Keratinocyte (primary cell): ENCODE measurements around the gene ANO7. TPM values are rescaled to one million over a fixed set of nuclear protein-coding genes. Genes with fewer than 3 reads are reported as not detected.

ENCODE experiments used
- DNase-seq: peaks from one replicate; pipeline ENCODE4 v3.0.0-alpha.2; 2011; ENCODE audit warnings: low read depth, missing footprints, low spot score
- FAIRE-seq: peaks from 2 replicates; lab custom pipeline; 2011; peaks lifted over from hg19 to GRCh38; lab: Jason Lieb, UNC
- H2AFZ ChIP-seq: 2 replicates; pipeline ENCODE4 v1.6.0; 2012; ENCODE audit warnings: low read length, control low read depth, inconsistent platforms; ENCODE audit not compliant: control insufficient read depth
- H3K27ac ChIP-seq: 2 replicates; pipeline ENCODE4 v1.5.1; 2011; ENCODE audit warnings: low read length; ENCODE audit not compliant: control insufficient read depth, insufficient read depth
- H3K27me3 ChIP-seq: 3 replicates; pipeline ENCODE4 v1.6.0; 2011; ENCODE audit warnings: low read length; ENCODE audit not compliant: control insufficient read depth, insufficient read depth; ENCODE audit errors: extremely low read depth
- H3K36me3 ChIP-seq, 2 experiments: 2 replicates in 1 of 2; 3 replicates in 1 of 2; pipeline ENCODE4 v1.5.1; 2011; ENCODE audit warnings: low read length in 2 of 2, mild to moderate bottlenecking in 1 of 2; ENCODE audit not compliant: control insufficient read depth in 2 of 2, insufficient read depth in 2 of 2; ENCODE audit errors: extremely low read depth in 1 of 2
- H3K4me1 ChIP-seq: 3 replicates; pipeline ENCODE4 v1.5.1; 2011; ENCODE audit warnings: low read length; ENCODE audit not compliant: control insufficient read depth, insufficient read depth; ENCODE audit errors: extremely low read depth
- H3K4me2 ChIP-seq: 3 replicates; pipeline ENCODE4 v1.6.0; 2011; ENCODE audit warnings: low read depth, low read length; ENCODE audit not compliant: control insufficient read depth, insufficient read depth; ENCODE audit errors: extremely low read depth
- H3K4me3 ChIP-seq, 3 experiments: fragments of 200-600 bp in 1 of 3; sonication (generic) in 1 of 3; 2 replicates in 2 of 3; 3 replicates in 1 of 3; pipeline ENCODE4 v1.5.1; 2011 to 2016; ENCODE audit warnings: low read length in 3 of 3, mild to moderate bottlenecking in 3 of 3, control low read depth in 2 of 3, inconsistent platforms in 1 of 3, low read depth in 1 of 3, mixed read lengths in 1 of 3, mixed run types in 1 of 3, moderate library complexity in 1 of 3; ENCODE audit not compliant: control insufficient read depth in 2 of 3, insufficient read depth in 2 of 3; ENCODE audit errors: extremely low read depth in 1 of 3
- H3K79me2 ChIP-seq: 2 replicates; pipeline ENCODE4 v1.6.0; 2012; ENCODE audit warnings: low read length; ENCODE audit not compliant: control insufficient read depth, insufficient read depth
- H3K9ac ChIP-seq: 3 replicates; pipeline ENCODE4 v1.6.0; 2011; ENCODE audit warnings: low read length; ENCODE audit not compliant: control insufficient read depth, insufficient read depth; ENCODE audit errors: extremely low read depth
- H3K9me1 ChIP-seq: 3 replicates; pipeline ENCODE4 v1.6.0; 2011; ENCODE audit warnings: low read length; ENCODE audit not compliant: control insufficient read depth, insufficient read depth; ENCODE audit errors: extremely low read depth
- H3K9me3 ChIP-seq: 2 replicates; pipeline ENCODE4 v1.5.1; 2012; ENCODE audit warnings: low read depth, low read length; ENCODE audit not compliant: control insufficient read depth
- H4K20me1 ChIP-seq: 3 replicates; pipeline ENCODE4 v1.6.0; 2011; ENCODE audit warnings: low read length; ENCODE audit not compliant: control insufficient read depth, insufficient read depth; ENCODE audit errors: extremely low read depth
- EZH2 ChIP-seq: IDR thresholded peaks from one replicate; pipeline ENCODE4 v1.6.1; 2012; ENCODE audit warnings: inconsistent platforms, mild to moderate bottlenecking, low read length, moderate library complexity
- dilution Hi-C: fragments of 300-500 bp; cut with MboI; formaldehyde crosslinking; loops from one replicate; pipeline ENCODE4 v1.7.0; 2020; ENCODE audit warnings: low sequenced_read_pairs; ENCODE audit not compliant: extremely low pct_ligation_motif_present
- polyA minus RNA-seq, 3 experiments: library from RNA; depleted of rRNA, polyadenylated mRNA; stranded (reverse); fragments of >200 nt; gene quantifications; 1 replicate in 1 of 3; 2 replicates in 1 of 3; 3 replicates in 1 of 3; pipeline ENCODE4 v1.2.3, GENCODE V29; 2011
- polyA plus RNA-seq, 5 experiments: library from polyadenylated mRNA; depleted of rRNA in 3 of 5; stranded (reverse) in 3 of 5; stranded (forward) in 1 of 5; unstranded in 1 of 5; fragments of >200 nt; gene quantifications; 1 replicate in 1 of 5; 2 replicates in 3 of 5; 3 replicates in 1 of 5; pipeline versions ENCODE4 v1.2.1 to v1.2.3, GENCODE V29; 2011 to 2012; ENCODE audit warnings: missing spikeins in 2 of 5, low read depth in 1 of 5, low replicate concordance in 1 of 5
- TF ChIP-seq, protein P1 (sequence below), 3 experiments: IDR thresholded peaks in 1 of 3; conservative IDR thresholded peaks in 1 of 3; optimal IDR thresholded peaks in 1 of 3; 2 replicates in 2 of 3; 3 replicates in 1 of 3; pipeline versions ENCODE3 to v1.5.1; 2011; ENCODE audit warnings: low read length in 3 of 3, mild to moderate bottlenecking in 3 of 3, moderate library complexity in 2 of 3, control low read depth in 1 of 3, inconsistent platforms in 1 of 3; ENCODE audit not compliant: insufficient read depth in 2 of 3; ENCODE audit errors: extremely low read depth in 1 of 3

The ANO7 gene
- polyA plus RNA-seq (0.14 to 0.50 TPM (median 0.17 TPM) in 3 replicates), polyA minus RNA-seq (0.23 to 0.72 TPM (median 0.51 TPM) in 3 replicates)
- not detected for polyA plus RNA-seq (2011; ENCODE audit: low read depth)
- polyA plus RNA-seq (2011; cell fraction: cytosol; rRNA removed) = 0.44 and 0.62 TPM in 2 replicates
- polyA plus RNA-seq (2011; cell fraction: nucleus; rRNA removed) = 0.82 and 1.0 TPM in 2 replicates
- 0.28 and 1.3 TPM in 2 replicates for polyA plus RNA-seq (2012; ENCODE audit: low replicate concordance)
- polyA minus RNA-seq (2011; cell fraction: cytosol; rRNA and poly(A)+ RNA removed) = 0.96 TPM
- polyA minus RNA-seq (2011; cell fraction: nucleus; rRNA and poly(A)+ RNA removed) = 0.53 and 0.54 TPM in 2 replicates

GRCh38 chr2:241188361-241189092 is at the start of gene ANO7:
Gene ANO7 (plus strand): TSS chr2:241188677. CDS start chr2:241190064, 1,387 bp downstream.
- H4K20me1 ChIP-seq = no peaks in the 10 kb centered on the region
- peaks cover 25% of the 10 kb centered on the region for H3K27me3 ChIP-seq
- H3K4me2 ChIP-seq = no peak within 1 kb of the TSS
- H3K36me3 ChIP-seq = peaks cover 0 to under 1% of the 10 kb centered on the region in 2 experiments
- FAIRE-seq (no peak), DNase-seq (no peak)
- no peak within 1 kb of the TSS for H2AFZ ChIP-seq
- H3K79me2 ChIP-seq = no peaks in the 10 kb centered on the region
- no peak within 1 kb of the TSS for H3K27ac ChIP-seq
- dilution Hi-C loops = no loop called here
- no peak within 1 kb of the TSS for H3K9ac ChIP-seq
- no peaks in the 10 kb centered on the region for H3K9me3 ChIP-seq
- no peaks in the 10 kb centered on the region for H3K4me1 ChIP-seq
- TF ChIP-seq, protein P1, sequence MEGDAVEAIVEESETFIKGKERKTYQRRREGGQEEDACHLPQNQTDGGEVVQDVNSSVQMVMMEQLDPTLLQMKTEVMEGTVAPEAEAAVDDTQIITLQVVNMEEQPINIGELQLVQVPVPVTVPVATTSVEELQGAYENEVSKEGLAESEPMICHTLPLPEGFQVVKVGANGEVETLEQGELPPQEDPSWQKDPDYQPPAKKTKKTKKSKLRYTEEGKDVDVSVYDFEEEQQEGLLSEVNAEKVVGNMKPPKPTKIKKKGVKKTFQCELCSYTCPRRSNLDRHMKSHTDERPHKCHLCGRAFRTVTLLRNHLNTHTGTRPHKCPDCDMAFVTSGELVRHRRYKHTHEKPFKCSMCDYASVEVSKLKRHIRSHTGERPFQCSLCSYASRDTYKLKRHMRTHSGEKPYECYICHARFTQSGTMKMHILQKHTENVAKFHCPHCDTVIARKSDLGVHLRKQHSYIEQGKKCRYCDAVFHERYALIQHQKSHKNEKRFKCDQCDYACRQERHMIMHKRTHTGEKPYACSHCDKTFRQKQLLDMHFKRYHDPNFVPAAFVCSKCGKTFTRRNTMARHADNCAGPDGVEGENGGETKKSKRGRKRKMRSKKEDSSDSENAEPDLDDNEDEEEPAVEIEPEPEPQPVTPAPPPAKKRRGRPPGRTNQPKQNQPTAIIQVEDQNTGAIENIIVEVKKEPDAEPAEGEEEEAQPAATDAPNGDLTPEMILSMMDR (optimal IDR thresholded peaks at IDR 0.05 in 1 of 3, IDR thresholded peaks at IDR 0.05 in 1 of 3, conservative IDR thresholded peaks at IDR 0.05 in 1 of 3; ENCODE audit: extremely low read depth in 1 of 3, insufficient read depth in 2 of 3, low read length in 3 of 3) = no peak
- no peak for TF ChIP-seq EZH2
- no peak within 1 kb of the TSS for H3K4me3 ChIP-seq
- no peaks in the 10 kb centered on the region for H3K9me1 ChIP-seq

DNA sequence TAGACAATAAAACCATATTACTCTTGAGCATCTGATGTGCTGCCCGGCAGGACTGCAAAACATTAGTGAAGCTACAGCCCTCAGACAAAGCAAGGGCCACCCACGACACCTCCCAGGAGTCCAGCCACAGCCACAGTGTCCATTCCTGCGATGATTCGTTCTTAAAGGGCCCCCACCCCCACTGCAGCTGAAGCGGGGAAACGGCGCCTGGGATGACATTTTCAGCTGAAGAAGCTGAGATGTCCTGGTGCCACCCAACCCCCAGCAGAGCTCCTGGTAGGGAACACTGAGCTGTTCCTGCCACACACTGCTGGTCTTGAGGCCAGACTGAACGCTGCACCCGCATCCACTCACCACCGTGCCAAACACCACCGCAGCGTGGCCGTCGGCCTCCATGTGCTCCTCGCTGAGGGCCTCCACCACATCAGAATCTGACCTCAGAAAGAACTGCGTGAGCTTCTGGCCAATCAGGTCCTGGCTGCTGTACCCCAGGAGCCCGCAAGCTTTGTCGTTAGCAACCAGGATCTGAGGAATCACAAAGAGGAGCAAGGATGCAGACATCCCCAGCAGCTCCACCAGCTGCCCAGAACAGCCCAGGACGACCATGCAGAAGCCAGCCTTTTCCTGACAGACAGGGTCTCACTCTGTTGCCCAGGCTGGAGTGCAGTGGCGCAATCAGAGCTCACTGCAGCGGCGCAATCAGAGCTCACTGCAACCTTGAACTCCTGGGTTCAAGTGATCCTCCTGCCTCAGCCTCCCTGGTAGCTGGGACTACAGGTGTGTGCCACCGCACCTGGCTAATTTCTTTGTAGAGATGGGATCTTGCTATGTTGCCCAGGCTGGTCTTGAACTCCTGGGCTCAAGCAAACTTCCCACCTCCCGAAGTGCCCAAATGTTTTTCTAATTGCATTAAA is 48.7 kb upstream of the ANO7 start:
- H3K9me1 ChIP-seq = no peaks in the 10 kb centered on the region
- H3K4me1 ChIP-seq = no peaks in the 10 kb centered on the region
- dilution Hi-C loops = no loop called here
- no peaks in the 10 kb centered on the region for H3K79me2 ChIP-seq
- H3K27me3 ChIP-seq = no peaks in the 10 kb centered on the region
- H3K4me2 ChIP-seq = no peak overlapping the region
- H3K9ac ChIP-seq = no peak overlapping the region
- H2AFZ ChIP-seq = no peak overlapping the region
- no peak overlapping the region for H3K27ac ChIP-seq
- DNase-seq = no peak
- FAIRE-seq = no peak
- H3K36me3 ChIP-seq = peaks cover 0 to 4% of the 10 kb centered on the region in 2 experiments
- no peak overlapping the region for H3K4me3 ChIP-seq
- no peaks in the 10 kb centered on the region for H3K9me3 ChIP-seq
- no peak for TF ChIP-seq EZH2
- TF ChIP-seq, protein P1 (optimal IDR thresholded peaks at IDR 0.05 in 1 of 3, IDR thresholded peaks at IDR 0.05 in 1 of 3, conservative IDR thresholded peaks at IDR 0.05 in 1 of 3; ENCODE audit: extremely low read depth in 1 of 3, insufficient read depth in 2 of 3, low read length in 3 of 3) = no peak
- H4K20me1 ChIP-seq = no peaks in the 10 kb centered on the region
